Measurements from ENCODE around the gene NFYA. TPM values are rescaled to one million over a fixed set of nuclear protein-coding genes. Genes with fewer than 3 reads are reported as not detected.

Gene NFYA
- total RNA-seq, 2 donors from 2014 or later = 8.6 to 10.4 TPM

DNA sequence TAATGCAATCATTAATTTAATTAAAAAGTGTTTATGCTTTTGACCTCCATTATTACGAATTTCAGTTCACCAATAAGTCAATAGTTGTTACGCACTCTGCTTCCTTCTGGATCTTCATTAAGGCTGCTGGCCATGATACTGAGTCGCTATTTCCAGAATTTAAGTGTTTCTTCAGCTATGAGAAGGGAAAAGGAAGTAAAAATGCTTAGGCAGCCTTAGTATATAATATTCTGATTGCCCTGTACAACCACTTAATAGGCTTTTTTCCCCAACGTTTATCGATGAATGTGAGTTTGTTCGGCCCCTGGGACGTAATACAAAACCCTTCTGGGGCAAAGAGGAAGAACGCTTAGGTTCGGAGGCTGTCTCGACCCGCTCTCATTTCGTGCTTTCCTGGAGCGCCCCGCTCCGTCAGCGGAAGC is 1.3 kb upstream of the NFYA start:
- no peak for TF ChIP-seq POLR2A (IDR thresholded peaks at IDR 0.05)
- TF ChIP-seq, protein P1, sequence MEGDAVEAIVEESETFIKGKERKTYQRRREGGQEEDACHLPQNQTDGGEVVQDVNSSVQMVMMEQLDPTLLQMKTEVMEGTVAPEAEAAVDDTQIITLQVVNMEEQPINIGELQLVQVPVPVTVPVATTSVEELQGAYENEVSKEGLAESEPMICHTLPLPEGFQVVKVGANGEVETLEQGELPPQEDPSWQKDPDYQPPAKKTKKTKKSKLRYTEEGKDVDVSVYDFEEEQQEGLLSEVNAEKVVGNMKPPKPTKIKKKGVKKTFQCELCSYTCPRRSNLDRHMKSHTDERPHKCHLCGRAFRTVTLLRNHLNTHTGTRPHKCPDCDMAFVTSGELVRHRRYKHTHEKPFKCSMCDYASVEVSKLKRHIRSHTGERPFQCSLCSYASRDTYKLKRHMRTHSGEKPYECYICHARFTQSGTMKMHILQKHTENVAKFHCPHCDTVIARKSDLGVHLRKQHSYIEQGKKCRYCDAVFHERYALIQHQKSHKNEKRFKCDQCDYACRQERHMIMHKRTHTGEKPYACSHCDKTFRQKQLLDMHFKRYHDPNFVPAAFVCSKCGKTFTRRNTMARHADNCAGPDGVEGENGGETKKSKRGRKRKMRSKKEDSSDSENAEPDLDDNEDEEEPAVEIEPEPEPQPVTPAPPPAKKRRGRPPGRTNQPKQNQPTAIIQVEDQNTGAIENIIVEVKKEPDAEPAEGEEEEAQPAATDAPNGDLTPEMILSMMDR (IDR thresholded peaks at IDR 0.05) = no peak
- Histone ChIP-seq H3K9me3 (no peaks in the 10 kb centered on the region), H3K27me3 (no peaks in the 10 kb centered on the region), H3K4me1 (peaks cover 42% of the 10 kb centered on the region), H3K36me3 (replicated peaks in 1 of 2; ENCODE audit: insufficient read depth in 1 of 2, low read depth in 2 of 2) (no peaks in the 10 kb centered on the region), H3K4me3 (peak overlapping the region; percentile 23 to 26), H3K27ac (peak overlapping the region; percentile 97 to 100 (median 100))
- ATAC-seq = no peak
- intact Hi-C loops (cut with DNase I) = no loop called here
- WGBS, 2 donors = 0% methylated on average over 16 of the region's 16 CpGs
- peak in 1 of 4 donors; percentile 84 for DNase-seq

DNA sequence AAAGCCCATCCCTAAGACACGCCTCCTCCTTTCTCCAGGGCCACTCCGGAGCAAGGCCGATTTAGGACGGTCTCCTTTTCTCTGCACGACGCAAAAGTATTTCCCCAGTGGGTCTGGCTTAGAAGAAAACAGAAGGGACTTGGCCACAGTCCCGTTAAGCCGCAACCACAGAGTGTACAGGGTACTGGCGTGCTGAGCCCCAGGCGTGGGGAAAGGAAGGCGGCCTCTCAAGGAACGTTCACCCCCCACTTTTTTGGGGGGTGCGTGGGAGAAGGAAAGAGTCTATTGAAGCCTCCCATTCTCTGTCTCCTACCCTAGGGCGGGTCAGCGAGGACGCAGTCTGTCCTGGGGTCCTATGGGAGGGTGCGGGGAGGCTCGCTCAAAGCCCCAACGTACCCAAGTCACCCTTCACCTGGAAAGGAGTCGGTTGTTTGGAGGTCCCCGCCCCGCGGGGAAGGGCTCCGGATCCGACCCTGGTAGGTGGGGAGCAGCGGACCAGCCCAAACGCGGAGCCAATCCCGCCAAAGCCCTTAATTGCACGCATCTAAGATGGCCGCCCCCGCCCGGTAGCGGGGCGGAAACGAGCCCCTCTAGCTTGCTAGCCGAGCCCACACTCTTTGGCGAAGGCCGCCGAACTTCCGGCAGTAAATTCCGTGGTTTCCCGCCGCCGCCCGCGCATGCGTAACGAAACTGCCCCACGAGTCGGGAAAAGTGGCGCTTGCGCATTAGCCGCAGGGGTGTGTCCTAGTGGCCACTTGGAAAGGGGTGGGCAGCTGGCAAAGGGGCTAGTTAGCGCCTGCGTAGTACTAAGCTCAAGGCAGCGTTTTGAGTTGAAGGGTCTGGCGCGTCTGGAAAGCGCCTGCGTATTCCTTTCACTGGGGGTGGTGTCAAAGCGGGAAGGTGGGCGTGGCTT is 595 bp upstream of the NFYA start, which contains the start of gene OARD1:
OARD1 (minus strand) TSS at position 434 of the 913 bp plus-strand sequence. CDS start 722 bp downstream, outside the sequence.
- peaks cover 40% of the 10 kb centered on the region for H3K4me1 ChIP-seq
- TF ChIP-seq POLR2A (IDR thresholded peaks at IDR 0.05) = peak; percentile 80 to 93 (median 88)
- TF ChIP-seq, protein P1 (IDR thresholded peaks at IDR 0.05) = peak in 3 of 7 experiments; percentile 26 to 38 (median 32)
- WGBS, 2 donors = 1% methylated on average over 30 to 63 of the region's 63 CpGs
- H3K36me3 ChIP-seq (replicated peaks in 1 of 2; ENCODE audit: insufficient read depth in 1 of 2, low read depth in 2 of 2) = no peaks in the 10 kb centered on the region
- H3K27me3 ChIP-seq = no peaks in the 10 kb centered on the region
- H3K4me3 ChIP-seq = peak within 1 kb of the TSS; percentile 76 to 83
- ATAC-seq (peak; percentile 80), DNase-seq (peak; percentile 99)
- intact Hi-C loops (cut with DNase I) = no loop called here
- no peaks in the 10 kb centered on the region for H3K9me3 ChIP-seq
- peak within 1 kb of the TSS; percentile 97 to 100 (median 100) for H3K27ac ChIP-seq

DNA sequence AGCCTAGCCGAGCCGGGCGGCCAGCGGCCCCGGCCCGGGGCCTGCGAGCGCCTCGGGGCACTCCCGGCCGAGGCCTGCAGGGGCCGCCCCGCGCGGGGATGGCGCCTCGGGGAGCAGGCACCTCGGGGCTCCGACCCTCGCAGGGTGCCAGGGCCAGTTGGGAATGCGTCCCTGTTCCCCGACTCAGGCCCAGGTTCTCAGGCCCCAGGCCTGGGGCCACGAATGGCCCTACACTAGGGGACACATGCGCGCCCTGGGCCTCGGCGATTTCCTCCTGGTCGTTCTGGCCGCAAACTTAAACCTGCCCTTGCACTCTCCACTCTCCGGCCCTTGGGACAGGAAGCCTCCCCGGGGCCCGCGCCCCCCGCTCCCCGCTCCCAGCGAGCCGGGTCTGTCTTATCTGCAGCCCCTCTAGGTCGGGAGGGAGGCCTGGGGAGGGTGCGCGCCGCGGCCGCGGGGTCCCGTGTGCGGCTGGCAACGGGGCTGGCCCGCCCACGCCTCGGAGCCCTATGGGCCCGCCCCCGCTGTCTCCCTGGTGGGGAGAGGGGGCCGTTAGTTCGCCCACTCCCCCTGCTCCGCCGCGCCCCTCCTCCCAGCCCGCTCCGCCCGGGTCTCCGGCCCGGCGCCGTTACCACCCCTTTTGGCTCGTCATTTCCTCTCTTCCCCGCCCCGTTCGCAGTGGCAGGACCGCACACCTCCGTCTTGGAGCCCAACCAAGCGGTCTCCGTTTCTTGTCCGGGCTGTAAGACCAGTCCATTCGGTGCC is 611 bp downstream of the NFYA start:
- H3K36me3 ChIP-seq (replicated peaks in 1 of 2; ENCODE audit: insufficient read depth in 1 of 2, low read depth in 2 of 2) = no peaks in the 10 kb centered on the region
- WGBS, 2 donors = 0% methylated on average over 18 to 60 of the region's 74 CpGs
- peak overlapping the region; percentile 76 to 83 for H3K4me3 ChIP-seq
- peak; percentile 89 to 93 (median 92) for DNase-seq
- intact Hi-C loops (cut with DNase I) = no loop called here
- H3K9me3 ChIP-seq = no peaks in the 10 kb centered on the region
- ATAC-seq = peak; percentile 33
- peaks cover 45% of the 10 kb centered on the region for H3K4me1 ChIP-seq
- TF ChIP-seq, protein P1 (IDR thresholded peaks at IDR 0.05) = peak in 6 of 7 experiments; percentile 30 to 60 (median 37)
- peak; percentile 66 to 85 (median 77) for TF ChIP-seq POLR2A (IDR thresholded peaks at IDR 0.05)
- H3K27ac ChIP-seq = peak overlapping the region; percentile 97 to 100 (median 100)
- no peaks in the 10 kb centered on the region for H3K27me3 ChIP-seq

DNA sequence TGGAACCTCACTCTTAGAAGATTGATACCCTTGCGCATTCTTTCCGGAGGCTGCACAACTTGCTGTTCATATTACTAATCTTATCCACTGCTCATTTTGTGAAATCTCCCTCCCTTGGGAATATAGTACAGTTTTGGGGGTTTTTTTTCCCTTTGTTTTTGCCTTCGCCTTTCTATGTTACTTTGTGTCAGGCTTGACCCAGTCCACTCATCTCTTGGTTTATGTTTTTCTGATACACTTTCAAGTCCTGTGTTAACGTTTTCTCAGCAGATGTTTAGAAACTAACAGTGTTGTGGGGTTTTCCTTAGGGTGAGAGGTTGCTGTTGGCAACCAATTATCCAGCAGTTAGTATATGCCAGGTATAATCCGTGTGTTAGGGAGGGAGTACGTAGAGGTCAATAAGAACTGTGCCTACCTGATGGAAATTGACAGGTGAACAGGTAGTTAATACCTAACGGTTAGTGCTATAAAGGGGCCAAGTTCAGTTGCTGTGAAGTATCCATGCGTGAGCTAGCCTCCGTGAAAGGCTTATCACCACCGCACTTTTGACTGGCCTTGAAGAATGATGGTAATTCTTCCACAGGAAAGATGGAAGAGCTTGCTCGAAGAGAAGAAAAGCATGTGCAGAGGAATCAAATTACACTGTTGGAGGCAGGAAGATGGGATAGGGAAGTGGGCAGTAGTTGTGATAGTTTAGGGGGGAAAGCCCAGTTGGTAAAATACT is 1.4 kb downstream of the NFYA start:
- peaks cover 45% of the 10 kb centered on the region for H3K4me1 ChIP-seq
- intact Hi-C loops (cut with DNase I) = no loop called here

More for the DNA sequence above, 1.4 kb downstream of the NFYA start:
- ATAC-seq = no peak
- H3K36me3 ChIP-seq (replicated peaks in 1 of 2; ENCODE audit: insufficient read depth in 1 of 2, low read depth in 2 of 2) = peaks cover 0 to 2% of the 10 kb centered on the region in 2 donors
- no peaks in the 10 kb centered on the region for H3K9me3 ChIP-seq
- no peak for TF ChIP-seq POLR2A (IDR thresholded peaks at IDR 0.05)
- TF ChIP-seq, protein P1 (IDR thresholded peaks at IDR 0.05) = no peak
- H3K27me3 ChIP-seq = no peaks in the 10 kb centered on the region
- WGBS, 2 donors = 2% methylated on average over 11 of the region's 11 CpGs
- DNase-seq = no peak
- H3K4me3 ChIP-seq = peak overlapping the region; percentile 76 to 83
- peak overlapping the region; percentile 97 to 100 (median 100) for H3K27ac ChIP-seq
